Measurements from ENCODE around the gene ACOT9. TPM values are rescaled to one million over a fixed set of nuclear protein-coding genes. Genes with fewer than 3 reads are reported as not detected.

ACOT9 gene, protein sequence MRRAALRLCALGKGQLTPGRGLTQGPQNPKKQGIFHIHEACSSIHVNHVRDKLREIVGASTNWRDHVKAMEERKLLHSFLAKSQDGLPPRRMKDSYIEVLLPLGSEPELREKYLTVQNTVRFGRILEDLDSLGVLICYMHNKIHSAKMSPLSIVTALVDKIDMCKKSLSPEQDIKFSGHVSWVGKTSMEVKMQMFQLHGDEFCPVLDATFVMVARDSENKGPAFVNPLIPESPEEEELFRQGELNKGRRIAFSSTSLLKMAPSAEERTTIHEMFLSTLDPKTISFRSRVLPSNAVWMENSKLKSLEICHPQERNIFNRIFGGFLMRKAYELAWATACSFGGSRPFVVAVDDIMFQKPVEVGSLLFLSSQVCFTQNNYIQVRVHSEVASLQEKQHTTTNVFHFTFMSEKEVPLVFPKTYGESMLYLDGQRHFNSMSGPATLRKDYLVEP
- total RNA-seq (13.6 TPM), polyA plus RNA-seq (44.5 TPM)
- long read RNA-seq, donor 1, partial matches to known transcripts, result 0 of 1 reads
- long read RNA-seq, donor 1, other reads (novel, unspliced or antisense), result 0 of 1 reads
- long read RNA-seq, donor 2, transcript ACOT9-204 (16 exons, 3,117 nt), result major isoform, 5 of 5 reads
- long read RNA-seq, donor 2, partial matches to known transcripts, result 0 of 5 reads
- long read RNA-seq, donor 2, other reads (novel, unspliced or antisense), result 0 of 5 reads
- long read RNA-seq, donor 3, partial matches to known transcripts, result 0 of 5 reads
- long read RNA-seq, donor 3, other reads (novel, unspliced or antisense), result 0 of 5 reads
- long read RNA-seq, donor 4, partial matches to known transcripts, result 0 of 2 reads
- long read RNA-seq, donor 4, other reads (novel, unspliced or antisense), result 0 of 2 reads
- long read RNA-seq, donor 5, partial matches to known transcripts, result 0 of 6 reads
- long read RNA-seq, donor 5, other reads (novel, unspliced or antisense), result 0 of 6 reads
- long read RNA-seq, donor 6, partial matches to known transcripts, result 0 of 6 reads
- long read RNA-seq, donor 6, other reads (novel, unspliced or antisense), result 0 of 6 reads
- long read RNA-seq, donor 7, partial matches to known transcripts, result 0 of 2 reads
- long read RNA-seq, donor 7, other reads (novel, unspliced or antisense), result 0 of 2 reads
- long read RNA-seq, donor 8, partial matches to known transcripts, result 0 of 2 reads
- long read RNA-seq, donor 8, other reads (novel, unspliced or antisense), result 0 of 2 reads
- long read RNA-seq, donor 9, partial matches to known transcripts, result 230 of 242 reads
- long read RNA-seq, donor 9, other reads (novel, unspliced or antisense), result 9 of 242 reads
- long read RNA-seq, donor 10, partial matches to known transcripts, result 0 of 5 reads
- long read RNA-seq, donor 10, other reads (novel, unspliced or antisense), result 0 of 5 reads

DNA sequence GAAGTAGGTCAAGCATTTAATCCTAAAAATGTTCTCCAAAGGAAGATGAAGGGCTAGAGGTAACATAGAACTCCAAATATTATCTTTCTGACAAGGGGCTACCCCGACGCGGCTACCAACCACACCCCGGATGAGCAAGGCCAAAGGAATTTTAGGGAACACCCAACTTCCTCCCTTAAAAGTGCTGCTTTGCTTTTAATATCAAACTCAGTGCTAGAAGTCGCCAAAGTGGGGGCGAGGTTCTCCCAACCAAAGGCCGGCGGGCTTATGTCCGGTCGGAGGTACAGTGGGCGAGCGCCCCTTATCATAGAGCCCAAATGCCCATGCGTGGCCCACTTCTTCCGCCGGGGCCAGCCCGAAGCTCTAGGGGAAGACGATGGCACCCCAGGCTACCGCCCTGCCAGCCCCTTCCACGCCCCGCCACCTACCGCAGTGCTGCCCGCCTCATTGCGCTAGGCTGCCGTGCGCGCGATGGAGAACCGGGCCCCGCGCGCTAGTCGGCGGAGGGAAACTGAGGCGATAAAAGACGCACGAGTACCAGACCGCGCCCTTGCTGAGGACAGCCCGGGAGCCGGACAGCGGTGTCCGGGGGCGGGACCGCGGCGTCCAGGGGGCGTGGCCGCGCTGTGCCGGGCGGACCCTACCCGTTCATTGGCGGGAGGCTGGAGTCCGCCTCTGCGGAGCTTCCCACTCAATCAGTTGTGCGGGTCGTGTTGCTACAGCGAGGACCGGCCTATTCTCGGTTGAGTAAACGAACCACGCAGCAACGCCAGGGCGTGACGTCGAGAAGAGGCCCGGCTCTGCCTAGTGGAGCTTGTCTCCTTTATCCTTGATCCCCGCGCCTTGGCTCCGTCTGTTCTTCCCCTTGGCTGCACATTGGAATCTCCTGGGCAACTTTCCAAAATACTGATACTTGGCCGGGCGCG, at the start of gene ACOT9:
Gene ACOT9 (minus strand): TSS at position 580 of the 926 bp plus-strand sequence. CDS start 132 bp downstream, at position 448.
- Histone ChIP-seq H3K4me1 (ENCODE audit: control insufficient read depth in 2 of 2, insufficient read depth in 2 of 2, low read length in 2 of 2) (peaks cover 0 to 8% of the 10 kb centered on the region in 2 donors), H3K27me3 (ENCODE audit: control insufficient read depth in 2 of 2, insufficient read depth in 1 of 2, low read length in 1 of 2) (peaks cover 0 to 3% of the 10 kb centered on the region in 2 donors), H3K4me3 (ENCODE audit: low read length in 2 of 2) (peak within 1 kb of the TSS; percentile 54 to 58), H3K9me3 (ENCODE audit: control insufficient read depth in 2 of 2, insufficient read depth in 1 of 2, low read length in 1 of 2) (no peaks in the 10 kb centered on the region), H3K27ac (ENCODE audit: low read depth in 1 of 2, low read length in 1 of 2) (peak within 1 kb of the TSS; percentile 55 to 81), H3K36me3 (ENCODE audit: control insufficient read depth in 2 of 2, insufficient read depth in 2 of 2, low read length in 1 of 2) (no peaks in the 10 kb centered on the region)
- peak in 4 of 9 donors; percentile 13 to 59 (median 28) for DNase-seq (ENCODE audit: low read depth in 6 of 9, low spot score in 9 of 9)
- WGBS, result 2% methylated on average over 71 of the region's 73 CpGs

DNA sequence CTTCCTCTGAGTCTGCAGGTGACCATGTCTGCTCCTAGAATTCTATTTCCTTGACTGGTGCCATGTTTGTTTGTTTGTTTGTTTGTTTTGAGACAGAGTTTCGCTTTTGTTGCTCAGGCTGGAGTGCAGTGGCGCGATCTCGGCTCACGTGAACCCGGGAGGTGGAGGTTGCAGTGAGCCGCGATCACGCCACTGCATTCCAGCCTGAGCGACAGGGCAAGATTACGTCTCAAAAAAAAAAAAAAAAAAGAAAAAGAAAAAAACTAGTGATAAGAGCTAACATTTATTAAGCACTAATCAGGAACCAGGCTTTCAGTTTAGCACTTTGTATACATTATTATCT, 47.0 kb upstream of the ACOT9 start:
- peaks cover 0 to 2% of the 10 kb centered on the region in 2 donors for H3K4me1 ChIP-seq (ENCODE audit: control insufficient read depth in 2 of 2, insufficient read depth in 2 of 2, low read length in 2 of 2)
- no peak overlapping the region for H3K4me3 ChIP-seq (ENCODE audit: low read length in 2 of 2)
- no peaks in the 10 kb centered on the region for H3K27me3 ChIP-seq (ENCODE audit: control insufficient read depth in 2 of 2, insufficient read depth in 1 of 2, low read length in 1 of 2)
- H3K27ac ChIP-seq (ENCODE audit: low read depth in 1 of 2, low read length in 1 of 2), result no peak overlapping the region
- DNase-seq (ENCODE audit: low read depth in 6 of 9, low spot score in 9 of 9), result no peak
- WGBS, result 95% methylated on average over 11 of the region's 11 CpGs
- peaks cover 0 to 3% of the 10 kb centered on the region in 2 donors for H3K36me3 ChIP-seq (ENCODE audit: control insufficient read depth in 2 of 2, insufficient read depth in 2 of 2, low read length in 1 of 2)
- H3K9me3 ChIP-seq (ENCODE audit: control insufficient read depth in 2 of 2, insufficient read depth in 1 of 2, low read length in 1 of 2), result no peaks in the 10 kb centered on the region

DNA sequence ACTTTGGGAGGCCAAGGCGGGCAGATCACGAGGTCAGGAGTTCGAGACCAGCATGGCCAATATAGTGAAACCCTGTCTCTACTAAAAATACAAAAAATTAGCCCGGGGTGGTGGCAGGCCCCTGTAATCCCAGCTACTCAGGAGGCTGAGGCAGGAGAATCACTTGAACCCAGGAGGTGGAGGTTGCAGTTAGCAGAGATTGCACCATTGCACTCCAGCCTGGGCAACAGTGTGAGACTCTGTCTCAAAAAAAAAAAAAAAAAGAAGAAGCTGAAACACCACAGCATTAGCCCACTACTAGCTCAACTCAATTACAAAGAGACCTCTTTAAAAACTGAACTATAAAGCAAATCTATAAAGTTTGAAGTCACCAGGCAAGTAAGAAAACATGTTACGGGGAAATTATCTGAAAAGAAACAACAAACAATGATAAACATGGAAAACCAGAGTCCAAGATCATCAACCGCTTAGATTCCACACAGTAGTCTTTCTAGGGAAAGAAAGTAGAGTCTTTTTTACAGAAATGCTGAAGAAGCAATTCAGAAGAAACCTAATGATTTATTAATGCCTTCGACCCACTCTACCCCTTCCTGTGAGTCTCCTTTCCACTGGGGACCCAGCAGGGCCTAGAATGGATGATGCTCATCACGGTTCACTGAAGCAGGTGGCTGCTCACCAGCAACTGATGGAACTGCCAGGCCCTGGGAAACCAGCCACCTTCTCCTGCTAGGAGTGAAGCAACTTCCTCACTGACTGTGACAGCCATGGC, 46.5 kb upstream of the ACOT9 start:
- Histone ChIP-seq H3K27me3 (ENCODE audit: control insufficient read depth in 2 of 2, insufficient read depth in 1 of 2, low read length in 1 of 2) (no peaks in the 10 kb centered on the region), H3K27ac (ENCODE audit: low read depth in 1 of 2, low read length in 1 of 2) (no peak overlapping the region), H3K4me1 (ENCODE audit: control insufficient read depth in 2 of 2, insufficient read depth in 2 of 2, low read length in 2 of 2) (peaks cover under 1 to 2% of the 10 kb centered on the region in 2 donors), H3K9me3 (ENCODE audit: control insufficient read depth in 2 of 2, insufficient read depth in 1 of 2, low read length in 1 of 2) (no peaks in the 10 kb centered on the region), H3K36me3 (ENCODE audit: control insufficient read depth in 2 of 2, insufficient read depth in 2 of 2, low read length in 1 of 2) (peaks cover 0 to 8% of the 10 kb centered on the region in 2 donors), H3K4me3 (ENCODE audit: low read length in 2 of 2) (no peak overlapping the region)
- DNase-seq (ENCODE audit: low read depth in 6 of 9, low spot score in 9 of 9), result no peak
- WGBS, result 92% methylated on average over 8 of the region's 8 CpGs

DNA sequence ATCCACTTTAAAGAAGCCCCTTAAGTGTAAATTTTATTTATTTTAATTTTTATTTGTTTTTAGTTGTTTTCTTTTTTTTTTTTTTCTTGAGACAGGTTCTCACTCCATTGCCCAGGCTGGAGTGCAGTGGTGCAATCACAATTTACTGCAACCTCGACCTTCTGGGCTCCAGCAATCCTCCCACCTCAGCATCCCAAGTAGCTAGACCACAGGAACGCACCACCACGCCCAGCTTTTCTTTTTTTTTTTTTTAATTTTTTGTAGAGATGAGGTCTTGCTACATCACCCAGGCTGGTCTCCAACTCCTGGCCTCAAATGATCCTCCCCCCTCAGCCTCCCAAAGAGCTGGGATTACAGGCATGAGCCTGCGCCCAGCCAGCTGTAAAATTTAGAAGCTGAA, 45.9 kb upstream of the ACOT9 start:
- Histone ChIP-seq H3K27ac (ENCODE audit: low read depth in 1 of 2, low read length in 1 of 2) (no peak overlapping the region), H3K4me1 (ENCODE audit: control insufficient read depth in 2 of 2, insufficient read depth in 2 of 2, low read length in 2 of 2) (peaks cover 2% of the 10 kb centered on the region in 2 donors), H3K9me3 (ENCODE audit: control insufficient read depth in 2 of 2, insufficient read depth in 1 of 2, low read length in 1 of 2) (no peaks in the 10 kb centered on the region), H3K36me3 (ENCODE audit: control insufficient read depth in 2 of 2, insufficient read depth in 2 of 2, low read length in 1 of 2) (peaks cover 0 to 9% of the 10 kb centered on the region in 2 donors), H3K4me3 (ENCODE audit: low read length in 2 of 2) (no peak overlapping the region), H3K27me3 (ENCODE audit: control insufficient read depth in 2 of 2, insufficient read depth in 1 of 2, low read length in 1 of 2) (no peaks in the 10 kb centered on the region)
- 97% methylated on average over 4 of the region's 4 CpGs for WGBS
- DNase-seq (ENCODE audit: low read depth in 6 of 9, low spot score in 9 of 9), result no peak

DNA sequence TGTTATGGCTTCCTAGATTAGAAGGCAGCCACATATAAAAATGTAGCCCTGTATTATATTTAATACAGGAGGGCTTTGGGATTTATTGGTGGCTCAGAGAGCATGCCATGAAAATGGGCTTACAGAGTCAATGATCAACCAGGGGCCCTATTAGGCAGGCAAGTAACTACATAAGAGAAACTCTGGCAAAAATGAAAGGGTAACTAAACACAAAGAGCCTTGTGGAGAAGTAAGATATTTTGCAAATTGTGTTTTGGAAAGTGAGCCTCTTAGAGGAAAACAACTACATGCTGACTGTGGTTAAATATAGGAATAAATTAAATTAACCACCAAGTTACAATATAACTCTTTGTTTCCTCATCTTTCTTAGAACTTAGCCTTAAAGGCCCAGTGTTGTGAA, 45.4 kb upstream of the ACOT9 start:
- no peak overlapping the region for H3K4me3 ChIP-seq (ENCODE audit: low read length in 2 of 2)
- DNase-seq (ENCODE audit: low read depth in 6 of 9, low spot score in 9 of 9), result no peak
- H3K27me3 ChIP-seq (ENCODE audit: control insufficient read depth in 2 of 2, insufficient read depth in 1 of 2, low read length in 1 of 2), result no peaks in the 10 kb centered on the region
- peaks cover 2% of the 10 kb centered on the region in 2 donors for H3K4me1 ChIP-seq (ENCODE audit: control insufficient read depth in 2 of 2, insufficient read depth in 2 of 2, low read length in 2 of 2)
- no peaks in the 10 kb centered on the region for H3K9me3 ChIP-seq (ENCODE audit: control insufficient read depth in 2 of 2, insufficient read depth in 1 of 2, low read length in 1 of 2)
- peaks cover 0 to 9% of the 10 kb centered on the region in 2 donors for H3K36me3 ChIP-seq (ENCODE audit: control insufficient read depth in 2 of 2, insufficient read depth in 2 of 2, low read length in 1 of 2)
- no peak overlapping the region for H3K27ac ChIP-seq (ENCODE audit: low read depth in 1 of 2, low read length in 1 of 2)

DNA sequence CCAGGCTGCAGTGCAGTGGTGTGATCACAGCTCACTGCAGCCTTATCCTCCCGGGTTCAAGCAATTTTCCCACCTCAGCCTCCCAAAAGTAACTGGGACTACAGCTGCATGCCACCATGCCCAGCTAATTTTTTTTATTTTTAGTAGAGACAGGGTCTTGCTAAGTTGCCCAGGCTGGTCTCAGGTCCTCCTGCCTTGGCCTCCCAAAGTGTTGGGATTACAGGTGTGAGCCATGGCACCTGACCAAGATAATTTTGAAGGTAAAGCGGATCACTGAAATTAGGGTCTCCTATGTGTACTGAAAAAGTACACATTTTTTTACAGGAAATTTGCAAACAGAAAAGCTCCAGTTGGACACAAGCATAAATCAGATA, 44.7 kb upstream of the ACOT9 start:
- Histone ChIP-seq H3K4me3 (ENCODE audit: low read length in 2 of 2) (no peak overlapping the region), H3K36me3 (ENCODE audit: control insufficient read depth in 2 of 2, insufficient read depth in 2 of 2, low read length in 1 of 2) (peaks cover 0 to 9% of the 10 kb centered on the region in 2 donors), H3K27me3 (ENCODE audit: control insufficient read depth in 2 of 2, insufficient read depth in 1 of 2, low read length in 1 of 2) (no peaks in the 10 kb centered on the region), H3K9me3 (ENCODE audit: control insufficient read depth in 2 of 2, insufficient read depth in 1 of 2, low read length in 1 of 2) (no peaks in the 10 kb centered on the region), H3K27ac (ENCODE audit: low read depth in 1 of 2, low read length in 1 of 2) (no peak overlapping the region), H3K4me1 (ENCODE audit: control insufficient read depth in 2 of 2, insufficient read depth in 2 of 2, low read length in 2 of 2) (peaks cover 2% of the 10 kb centered on the region in 2 donors)
- DNase-seq (ENCODE audit: low read depth in 6 of 9, low spot score in 9 of 9), result no peak
- 97% methylated on average over 2 of the region's 2 CpGs for WGBS

DNA sequence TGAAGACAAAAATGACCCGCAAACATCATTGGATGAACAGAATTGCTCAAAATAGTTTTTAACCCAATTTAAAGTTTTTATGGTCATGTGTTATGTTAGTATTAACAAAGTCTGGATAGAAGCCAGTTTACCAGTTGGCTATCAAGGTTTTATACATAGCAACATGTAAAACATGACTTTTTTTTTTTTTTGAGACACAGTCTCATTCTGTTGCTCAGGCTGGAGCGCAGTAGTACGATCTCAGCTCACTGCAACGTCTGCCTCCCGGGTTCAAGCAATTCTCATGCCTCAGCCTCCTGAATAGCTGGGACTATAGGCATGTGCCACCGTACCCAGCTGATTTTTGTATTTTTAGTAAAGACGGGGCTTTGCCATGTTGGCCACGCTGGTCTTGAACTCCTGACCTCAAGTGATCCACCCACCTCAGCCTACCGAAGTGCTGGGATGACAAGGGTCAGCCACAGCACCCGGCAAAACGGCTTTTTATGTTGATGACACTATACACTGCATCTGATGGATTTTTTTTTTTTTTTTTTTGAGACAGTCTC, 43.3 kb upstream of the ACOT9 start:
- 88% methylated on average over 11 of the region's 11 CpGs for WGBS
- Histone ChIP-seq H3K4me3 (ENCODE audit: low read length in 2 of 2) (no peak overlapping the region), H3K36me3 (ENCODE audit: control insufficient read depth in 2 of 2, insufficient read depth in 2 of 2, low read length in 1 of 2) (peaks cover 0 to 9% of the 10 kb centered on the region in 2 donors), H3K9me3 (ENCODE audit: control insufficient read depth in 2 of 2, insufficient read depth in 1 of 2, low read length in 1 of 2) (no peaks in the 10 kb centered on the region), H3K27ac (ENCODE audit: low read depth in 1 of 2, low read length in 1 of 2) (no peak overlapping the region), H3K27me3 (ENCODE audit: control insufficient read depth in 2 of 2, insufficient read depth in 1 of 2, low read length in 1 of 2) (no peaks in the 10 kb centered on the region), H3K4me1 (ENCODE audit: control insufficient read depth in 2 of 2, insufficient read depth in 2 of 2, low read length in 2 of 2) (peaks cover 2 to 5% of the 10 kb centered on the region in 2 donors)
- DNase-seq (ENCODE audit: low read depth in 6 of 9, low spot score in 9 of 9), result no peak
